Measurements from ENCODE around the gene JADE2. TPM values are rescaled to one million over a fixed set of nuclear protein-coding genes. Genes with fewer than 3 reads are reported as not detected.

JADE2 gene
- total and polyA plus RNA-seq, 2 experiments from 2014 or later, result 16.2 to 40.8 TPM

GRCh38 chr5:134523543-134524271 is 1.8 kb upstream of the JADE2 start (continued):
- no peak for TF ChIP-seq STAT1 (IDR thresholded peaks at IDR 0.05; ENCODE audit: unreplicated experiment)
- TF ChIP-seq EZH2phosphoT487 (IDR thresholded peaks at IDR 0.05; ENCODE audit: unreplicated experiment), result no peak
- TF ChIP-seq ZNF331 (CRISPR knock-in tag; IDR thresholded peaks at IDR 0.05; ENCODE audit: low read depth), result no peak
- TF ChIP-seq REST (IDR thresholded peaks at IDR 0.05; ENCODE audit: unreplicated experiment), result no peak
- no peak for TF ChIP-seq CTCF (conservative IDR thresholded peaks at IDR 0.05; ENCODE audit: low read depth in 2 of 2)
- no peak for TF ChIP-seq CREB1 (CRISPR knock-in tag; IDR thresholded peaks at IDR 0.05; ENCODE audit: low read depth)
- no peak for TF ChIP-seq EZH2 (IDR thresholded peaks at IDR 0.05; ENCODE audit: low read depth, unreplicated experiment)
- no peak for TF ChIP-seq NANOG (IDR thresholded peaks at IDR 0.05; ENCODE audit: borderline replicate concordance)

GRCh38 chr5:134524272-134524825 is 1.1 kb upstream of the JADE2 start:
- peaks cover 33% of the 10 kb centered on the region for H3K4me1 Mint-ChIP-seq
- Histone ChIP-seq H3K27me3 (ENCODE audit: insufficient read depth) (no peaks in the 10 kb centered on the region), H2AFZ (peak overlapping the region; percentile 19), H3K4me1 (ENCODE audit: insufficient read depth) (peaks cover 29% of the 10 kb centered on the region), H4K20me1 (replicated peaks; ENCODE audit: insufficient read depth) (peaks cover 8% of the 10 kb centered on the region), H3K79me2 (replicated peaks; ENCODE audit: insufficient read depth) (peaks cover 28% of the 10 kb centered on the region), H3K27ac (ENCODE audit: low read depth) (peak overlapping the region; percentile 100), H3K9me2 (ENCODE audit: insufficient read depth) (no peaks in the 10 kb centered on the region), H3K36me3 (ENCODE audit: insufficient read depth) (no peaks in the 10 kb centered on the region), H3F3A (replicated peaks; ENCODE audit: low read depth) (peaks cover 31% of the 10 kb centered on the region), H3K4me3 (peak overlapping the region; percentile 79), H3K4me2 (peak overlapping the region; percentile 94)
- peak overlapping the region; percentile 98 for H3K27ac Mint-ChIP-seq
- H3K36me3 Mint-ChIP-seq (ENCODE audit: low read depth), result no peaks in the 10 kb centered on the region
- peaks cover 15% of the 10 kb centered on the region for H3K27me3 Mint-ChIP-seq (ENCODE audit: insufficient read depth, low read depth, poor library complexity)
- no peaks in the 10 kb centered on the region for H3K9me3 Mint-ChIP-seq
- DNase-seq (ENCODE audit: low spot score), result peak; percentile 97
- ATAC-seq, result peak; percentile 31
- peak overlapping the region; percentile 96 for H3K4me3 Mint-ChIP-seq
- TF ChIP-seq ZNF462 (CRISPR knock-in tag; IDR thresholded peaks at IDR 0.05), result no peak
- peak; percentile 56; the same call in 1 of the 2 replicates for TF ChIP-seq ETS1 (IDR thresholded peaks at IDR 0.05)

Measured in GM23338 (cell line).